HG02623 (cell line): Measurements from ENCODE around the gene ABCC8.

Experiments used
- ATAC-seq: cut with Tn5 transposase; IDR thresholded peaks from one replicate; pipeline ENCODE4 v1.9.1; 2021; ENCODE audit warnings: moderate library complexity; ENCODE audit not compliant: unreplicated experiment

Gene ABCC8

DNA sequence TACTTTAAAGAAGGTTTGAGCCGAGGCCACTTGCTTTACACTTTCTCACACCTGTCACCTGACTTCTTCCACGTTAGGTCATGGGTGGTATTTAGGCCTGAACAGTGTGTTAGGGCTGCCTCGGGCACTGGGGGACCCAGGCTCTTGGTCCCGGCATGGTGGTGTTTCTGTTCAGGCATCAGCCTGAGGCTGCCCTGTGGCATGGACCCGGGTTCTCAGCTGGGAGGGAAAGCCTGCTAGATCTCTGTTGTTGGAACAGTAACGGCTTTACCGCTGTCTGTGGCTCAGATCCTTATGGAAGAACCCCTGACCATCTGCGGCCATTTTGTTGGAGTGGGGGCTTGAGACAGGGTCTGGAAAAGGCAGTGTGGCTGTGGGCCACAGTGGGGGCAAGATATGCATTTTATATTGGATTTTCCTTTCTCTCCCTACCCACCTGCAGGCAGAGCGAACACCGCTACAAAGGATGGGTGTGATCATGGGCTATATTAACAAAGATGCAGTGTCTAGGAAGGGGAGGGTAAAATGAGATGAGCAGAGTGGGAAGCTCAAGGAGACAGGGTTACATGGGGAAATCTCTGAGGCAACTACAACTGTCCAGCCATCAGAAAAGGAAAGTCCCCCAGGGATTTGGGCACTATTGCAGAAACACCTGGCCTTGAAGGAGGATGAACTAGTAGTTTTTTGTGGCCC is 86.5 kb downstream of the ABCC8 start:
- no peak for ATAC-seq

DNA sequence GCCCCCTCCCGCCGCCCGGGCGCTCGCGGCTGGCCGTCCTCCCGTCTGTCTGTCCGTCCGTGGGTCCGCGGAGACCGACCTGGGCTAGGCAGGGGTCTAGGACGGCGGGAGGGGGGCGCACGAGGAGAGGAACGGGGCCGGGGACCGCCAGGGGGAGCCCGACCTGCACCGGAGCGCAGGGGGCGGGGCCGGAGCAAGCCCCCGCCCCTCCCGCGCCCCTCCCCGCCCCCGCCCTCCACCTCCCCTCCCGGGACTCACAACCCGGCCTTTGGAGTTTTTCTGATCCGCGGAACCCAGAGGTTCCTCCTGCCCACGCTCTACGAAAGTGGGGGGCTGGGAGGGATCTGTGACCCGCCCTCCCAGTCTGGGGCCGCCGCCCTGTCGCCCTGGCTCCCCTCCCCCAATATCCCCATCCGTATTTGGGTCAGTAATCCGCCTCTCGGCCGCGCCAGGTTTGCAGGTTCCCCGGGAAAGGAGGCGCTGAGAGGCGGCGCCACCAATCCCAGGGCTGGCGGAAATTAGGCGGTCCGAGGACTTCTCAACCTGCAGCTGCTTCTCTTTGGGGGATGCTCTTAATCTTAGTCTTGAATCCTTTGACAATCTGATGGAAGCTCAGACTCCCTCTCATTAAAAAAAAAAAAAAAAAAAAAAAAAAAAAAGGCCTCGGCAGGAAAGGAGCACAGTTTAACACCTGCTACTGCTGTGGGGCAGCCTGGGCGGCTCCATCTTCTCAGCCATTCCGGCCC is 87.3 kb downstream of the ABCC8 start:
- ATAC-seq, result peak; percentile 63

DNA sequence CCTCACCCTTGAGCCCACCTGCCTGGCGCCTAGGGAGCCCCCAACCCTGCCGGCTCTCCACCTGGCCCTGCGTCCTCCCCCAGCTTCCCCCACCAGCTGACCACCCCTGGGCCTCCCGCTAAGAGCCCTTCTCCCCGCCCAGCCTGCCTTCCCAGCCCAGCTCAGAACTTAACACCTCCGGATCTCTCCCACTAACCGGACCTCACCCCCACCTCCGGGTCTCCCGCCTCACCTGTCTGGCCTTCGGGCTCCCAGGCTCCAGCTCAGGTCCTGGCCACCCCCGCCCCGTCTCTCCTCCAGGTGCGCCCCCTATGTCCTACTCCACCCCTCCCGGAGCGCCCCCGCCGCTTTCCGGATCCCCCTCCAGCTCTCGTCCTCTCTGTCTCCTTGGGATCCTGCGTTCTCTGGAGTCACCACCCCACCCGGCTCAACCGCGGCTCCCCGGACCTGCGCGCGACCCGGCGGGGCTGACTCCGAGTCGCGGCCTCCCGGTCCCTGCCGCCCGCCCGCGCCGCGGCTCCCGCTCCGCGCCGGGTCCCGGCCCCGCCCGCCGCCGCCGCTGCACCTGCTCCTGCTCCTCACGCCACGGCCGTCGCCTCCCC is 87.9 kb downstream of the ABCC8 start, which contains the start of gene KCNJ11:
TSS of gene KCNJ11 (minus strand) at position 51 of the 602 bp plus-strand sequence. CDS start 568 bp downstream, outside the sequence.
- ATAC-seq, result peak; percentile 45

DNA sequence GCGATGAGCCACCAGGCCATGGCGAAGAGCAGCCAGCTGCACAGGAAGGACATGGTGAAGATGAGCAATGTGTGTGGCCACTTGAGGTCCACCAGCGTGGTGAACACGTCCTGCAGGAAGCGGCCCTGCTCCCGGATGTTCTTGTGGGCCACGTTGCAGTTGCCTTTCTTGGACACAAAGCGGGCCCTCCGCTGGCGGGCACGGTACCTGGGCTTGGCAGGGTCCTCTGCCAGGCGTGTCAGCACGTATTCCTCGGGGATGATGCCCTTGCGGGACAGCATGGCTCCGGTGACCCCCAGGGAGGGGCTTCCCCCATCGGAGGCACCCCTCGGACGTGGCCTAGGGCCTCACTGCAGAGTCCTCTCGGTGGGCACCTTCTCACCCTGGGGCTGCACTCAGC is 88.8 kb downstream of the ABCC8 start:
- ATAC-seq, result no peak

DNA sequence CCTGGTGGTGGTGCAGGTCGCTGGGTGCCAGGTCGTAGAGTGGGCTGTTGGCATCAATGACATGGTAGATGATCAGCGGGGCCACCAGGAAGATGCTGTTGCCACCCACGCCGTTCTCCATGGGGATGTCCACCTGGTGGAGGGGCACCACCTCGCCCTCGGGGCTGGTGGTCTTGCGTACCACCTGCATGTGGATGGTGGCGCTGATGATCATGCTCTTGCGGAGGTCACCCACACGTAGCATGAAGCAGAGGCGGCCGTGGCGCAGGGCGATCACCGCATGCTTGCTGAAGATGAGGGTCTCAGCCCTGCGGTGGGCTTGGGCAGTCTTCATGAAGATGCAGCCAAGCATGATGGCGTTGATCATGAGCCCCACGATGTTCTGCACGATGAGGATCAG is 89.4 kb downstream of the ABCC8 start:
- no peak for ATAC-seq

DNA sequence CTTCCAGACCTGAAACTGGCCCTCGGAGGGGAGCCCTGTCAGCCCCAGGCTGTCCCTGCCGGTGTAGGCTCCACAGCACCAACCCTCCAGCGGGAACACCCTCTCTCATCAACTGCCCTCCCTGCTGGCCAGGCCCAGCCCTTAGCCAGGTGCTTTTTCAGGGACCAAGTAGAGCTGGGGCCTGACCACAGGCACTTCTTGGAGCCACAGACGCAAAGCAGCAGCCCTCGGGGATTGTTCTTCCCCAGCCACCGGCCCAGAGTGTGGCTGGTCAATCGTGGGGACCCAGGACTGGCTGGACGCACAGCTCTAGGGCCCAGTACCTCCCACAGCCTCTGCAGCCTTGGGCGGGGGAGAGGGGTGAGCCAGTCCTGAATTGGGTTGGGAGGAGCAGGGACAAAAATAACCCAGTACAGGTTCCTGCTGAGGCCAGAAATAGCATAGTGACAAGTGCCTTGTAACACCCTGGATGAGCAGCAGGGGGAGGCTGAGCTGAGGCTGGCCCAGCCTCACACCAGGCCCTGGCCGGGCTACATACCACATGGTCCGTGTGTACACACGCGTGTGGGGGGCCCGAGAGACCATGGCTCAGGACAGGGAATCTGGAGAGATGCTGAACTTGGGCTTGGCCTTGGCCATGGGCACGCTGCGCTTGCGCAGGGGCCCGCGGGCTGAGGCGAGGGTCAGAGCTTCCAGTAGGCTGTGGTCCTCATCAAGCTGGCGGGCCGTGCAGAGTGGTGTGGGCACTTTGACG is 90.1 kb downstream of the ABCC8 start:
- ATAC-seq, result peak; percentile 46

DNA sequence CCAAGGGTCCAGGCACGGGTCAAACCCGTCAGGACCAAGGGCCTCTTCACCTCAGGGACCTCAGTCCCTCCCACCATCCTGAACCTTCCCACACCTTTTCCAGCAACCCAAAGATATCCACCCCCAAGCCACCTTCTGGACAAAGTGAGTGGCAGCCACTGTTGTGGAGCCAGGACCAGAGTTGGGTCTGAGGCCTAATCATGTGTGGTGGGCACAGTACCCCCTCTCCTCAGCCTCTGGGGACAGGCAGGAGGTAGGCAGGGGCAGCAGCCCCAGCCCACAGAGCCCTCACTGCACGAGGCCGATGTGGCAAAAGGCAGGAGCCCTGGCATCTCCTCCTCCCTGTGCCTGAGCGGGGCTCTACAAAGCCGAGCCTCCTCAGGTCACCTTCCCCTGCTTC is 90.7 kb downstream of the ABCC8 start:
- no peak for ATAC-seq

DNA sequence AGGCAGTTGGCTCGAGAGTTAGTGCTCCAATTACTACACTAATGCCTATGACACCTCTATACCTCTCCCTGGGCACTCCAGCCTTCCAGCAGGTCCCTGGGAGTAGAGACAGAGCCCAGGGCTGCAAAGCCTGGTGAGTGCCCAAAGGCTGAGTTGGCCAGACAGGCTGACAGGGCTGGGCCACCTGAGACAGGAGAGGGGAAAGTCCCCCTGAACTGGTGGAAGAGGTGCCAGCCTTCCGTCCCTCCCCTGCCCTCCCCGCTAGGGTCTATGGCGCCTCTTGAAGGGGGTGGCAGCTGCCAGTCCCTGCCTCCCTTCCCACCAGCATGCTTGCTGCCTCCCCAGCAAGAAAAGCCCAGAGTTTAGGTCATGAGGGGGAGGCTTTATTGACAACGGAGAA is 91.2 kb downstream of the ABCC8 start:
- ATAC-seq, result no peak

DNA sequence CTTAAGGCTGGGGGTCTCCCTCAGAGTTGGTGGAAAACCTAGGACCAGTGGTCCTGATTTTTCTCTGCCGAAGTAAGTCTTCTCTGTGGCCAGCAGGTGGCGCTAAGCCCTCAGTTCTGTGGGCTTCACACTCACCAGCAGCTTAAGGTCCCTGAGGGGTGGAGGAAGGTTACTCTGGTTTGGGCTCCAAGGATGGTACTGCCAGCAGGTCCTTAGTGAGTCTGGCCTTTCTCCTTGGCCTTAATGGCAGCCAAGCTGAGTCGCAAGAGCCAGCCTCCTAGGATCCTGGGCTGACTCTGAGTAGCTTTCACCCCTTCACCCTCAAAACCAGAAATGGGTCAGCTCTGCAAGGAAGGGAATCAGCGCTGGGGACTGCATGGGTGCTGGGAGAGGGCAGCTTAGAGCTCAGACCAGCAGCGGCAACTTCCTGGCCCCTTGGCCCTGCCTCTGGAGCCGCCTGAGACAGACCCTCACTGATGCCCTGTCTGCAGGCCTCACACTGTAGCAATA is 92.6 kb downstream of the ABCC8 start:
- ATAC-seq, result no peak

DNA sequence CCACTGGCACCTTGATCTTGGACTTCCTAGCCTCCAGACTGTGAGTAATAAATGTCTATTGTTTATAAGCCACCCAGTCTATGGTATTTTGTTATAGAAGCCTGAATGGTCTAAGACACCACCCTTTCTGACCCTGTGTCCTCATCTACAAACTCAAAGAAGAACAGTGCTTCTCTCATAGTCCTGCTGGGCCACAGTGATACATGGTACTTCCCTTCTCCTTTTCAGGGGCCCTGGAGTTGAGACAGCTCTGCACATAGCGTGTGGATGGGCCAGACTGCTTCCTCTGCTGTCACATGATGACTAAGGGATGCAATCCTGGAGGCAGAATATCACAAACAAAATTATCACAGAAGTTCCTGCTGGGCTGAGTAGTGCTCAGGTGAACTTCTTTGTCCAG is 93.2 kb downstream of the ABCC8 start:
- ATAC-seq, result no peak

DNA sequence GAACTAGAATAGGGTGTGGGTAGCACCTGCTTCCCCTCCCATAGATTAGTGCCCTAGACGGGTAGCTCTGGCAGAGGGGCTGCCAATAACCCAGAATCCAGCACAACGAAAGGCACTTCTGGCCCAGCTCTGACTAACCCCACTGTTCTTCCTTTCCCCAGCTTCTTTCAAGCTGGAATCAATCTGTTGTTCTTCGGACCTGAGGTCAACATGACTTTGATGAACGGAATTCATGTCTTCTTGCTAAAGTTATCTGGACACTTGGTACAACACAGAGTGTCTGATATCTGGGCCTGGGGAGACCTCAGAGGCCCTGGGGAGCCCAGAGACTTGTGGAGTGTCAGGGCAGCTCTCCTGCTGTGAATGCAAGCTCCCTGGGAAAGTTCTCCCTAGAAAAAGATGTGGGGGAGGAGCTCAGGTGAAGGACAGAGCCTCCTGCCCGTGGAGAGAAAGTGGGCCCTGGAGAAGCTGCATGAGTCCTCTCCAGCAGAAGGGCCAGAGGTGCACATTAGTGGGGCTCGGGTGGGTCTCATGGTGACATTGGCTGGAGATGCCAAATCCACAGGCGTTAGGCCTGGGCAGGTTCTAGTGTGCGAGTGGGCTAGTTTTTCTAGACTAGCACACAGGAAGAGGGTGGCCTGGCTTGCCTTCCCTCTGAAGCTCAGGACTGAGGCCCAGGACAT is 94.5 kb downstream of the ABCC8 start:
- ATAC-seq, result no peak

DNA sequence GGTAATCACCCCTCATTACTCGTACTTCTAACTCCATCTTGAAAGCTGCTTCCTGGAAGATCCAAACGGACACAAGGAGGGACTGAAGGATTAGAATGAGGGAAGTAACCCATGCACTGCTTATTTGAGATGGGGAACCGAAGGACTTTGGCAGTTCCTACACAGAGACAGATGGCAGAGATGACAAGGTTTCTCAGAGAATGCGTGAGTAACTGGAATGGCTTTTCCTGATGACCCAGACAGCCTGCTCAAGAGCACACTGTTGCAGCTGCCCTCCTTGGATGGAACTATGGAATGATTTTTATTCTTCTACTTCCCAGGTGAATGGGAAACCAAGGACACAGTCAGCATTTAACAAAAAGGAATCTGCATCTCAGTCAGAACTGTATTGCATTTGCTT is 95.5 kb downstream of the ABCC8 start:
- no peak for ATAC-seq

DNA sequence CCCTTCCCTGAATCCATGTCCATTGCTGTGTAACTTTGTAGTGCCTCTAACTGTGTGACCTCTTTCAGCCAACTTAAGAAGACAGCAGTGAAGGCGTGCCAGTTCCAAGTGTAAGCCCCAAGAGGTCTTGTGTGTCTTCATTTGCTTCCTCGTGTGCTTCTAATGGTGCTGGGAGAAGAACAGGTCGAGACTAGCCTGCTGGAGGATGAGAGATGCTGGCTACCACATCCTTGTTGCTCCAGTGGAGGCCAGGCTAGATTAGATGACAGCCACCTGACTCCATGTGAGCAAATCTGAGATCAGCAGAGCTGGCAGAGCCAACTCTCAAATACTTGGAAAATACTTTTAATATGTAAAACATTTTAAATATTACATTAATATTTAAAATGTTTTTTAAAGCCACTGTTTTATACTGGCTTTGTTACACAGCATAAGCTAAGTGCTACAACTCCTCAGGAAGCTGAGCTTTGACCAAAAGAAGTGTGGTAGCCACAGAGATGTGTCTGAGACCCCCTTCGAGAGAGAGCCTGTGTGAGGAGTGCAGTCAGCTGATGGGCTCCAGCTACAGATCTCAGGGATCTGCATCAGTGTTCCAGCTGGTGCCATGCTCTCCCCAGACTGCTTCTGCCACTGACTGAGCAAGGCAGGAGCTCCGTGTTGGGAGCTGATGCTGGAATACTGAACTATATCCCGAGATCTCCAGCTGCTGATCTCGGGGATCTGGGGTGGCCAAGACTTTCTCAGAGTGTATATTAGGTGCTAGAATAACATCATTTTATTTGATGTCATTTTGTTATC is 97.1 kb downstream of the ABCC8 start:
- no peak for ATAC-seq

DNA sequence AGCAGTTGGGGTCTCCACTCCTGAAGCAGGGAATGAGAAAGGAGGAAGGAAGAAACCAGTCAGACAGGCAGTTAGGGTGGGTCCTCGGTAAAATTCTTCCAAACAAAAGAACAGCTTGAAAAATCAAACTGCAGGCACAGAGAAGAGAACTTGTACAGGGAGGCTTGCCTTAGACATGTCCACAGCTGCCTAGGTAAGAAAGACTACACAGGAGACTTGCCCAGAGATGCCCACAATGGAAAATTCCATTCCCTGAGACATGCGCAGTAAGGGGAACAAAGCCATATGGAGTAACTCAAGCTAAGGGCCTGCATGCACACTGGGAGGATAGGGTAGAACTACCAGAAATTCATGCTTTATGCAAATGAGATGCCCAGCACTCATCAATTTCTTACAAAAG is 98.0 kb downstream of the ABCC8 start:
- ATAC-seq, result no peak

DNA sequence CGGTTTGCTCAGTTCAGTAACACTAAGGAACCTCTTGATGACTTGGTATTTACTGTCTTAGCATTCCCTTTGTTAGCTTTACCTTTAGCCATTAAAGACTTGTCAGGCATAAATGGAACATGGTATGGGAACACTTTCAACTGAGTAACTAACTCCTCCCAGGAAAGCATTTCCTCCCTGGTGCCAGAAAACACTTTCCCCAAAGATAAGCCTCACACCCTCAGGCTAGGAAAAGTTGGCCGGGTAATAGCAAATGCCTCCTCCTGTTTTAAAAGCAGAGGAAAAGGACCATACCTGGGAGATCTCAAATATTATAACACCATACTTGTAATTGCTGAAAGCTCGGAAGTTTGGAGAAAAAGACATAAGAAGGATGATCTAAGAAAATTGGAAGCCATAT is 100.2 kb downstream of the ABCC8 start:
- ATAC-seq, result no peak

DNA sequence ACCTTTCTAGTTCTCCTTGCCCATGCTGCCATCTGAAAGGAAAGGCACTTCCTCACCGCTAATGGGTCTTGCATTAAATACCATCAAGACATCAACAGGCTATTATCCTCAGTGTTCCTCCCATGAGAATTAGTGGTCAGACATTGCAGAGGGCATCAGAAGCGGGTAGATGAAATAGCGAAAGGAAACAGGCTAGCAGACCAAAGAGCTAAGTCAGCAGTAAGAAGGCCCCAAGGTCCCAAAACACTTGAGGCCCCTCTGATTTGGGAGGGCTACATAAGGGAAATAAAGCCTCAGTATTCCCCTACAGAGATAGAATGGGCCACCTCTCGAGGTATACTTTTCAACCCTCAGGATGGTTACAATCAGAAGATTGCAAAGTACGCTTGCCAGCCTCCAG is 101.1 kb downstream of the ABCC8 start:
- ATAC-seq, result no peak

DNA sequence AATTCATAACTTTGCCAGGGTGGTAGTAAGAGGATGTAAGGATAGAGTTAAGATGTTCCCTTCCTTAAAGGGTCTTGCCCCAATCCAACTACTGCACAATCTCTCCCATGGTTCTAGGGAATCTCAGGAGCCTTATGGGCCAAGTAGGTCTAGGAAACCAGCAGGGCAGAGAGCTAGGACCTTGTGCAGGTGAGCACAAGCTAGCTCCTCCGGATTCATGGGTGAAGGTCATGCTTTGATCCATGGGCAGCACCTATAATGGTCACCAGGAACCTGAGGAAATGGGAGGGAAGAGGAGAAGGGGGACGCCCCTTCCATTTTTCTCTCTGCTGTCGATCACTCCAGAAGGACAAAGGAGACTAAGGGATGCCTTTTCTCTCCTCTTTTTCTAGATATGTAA is 105.0 kb downstream of the ABCC8 start:
- ATAC-seq, result no peak

DNA sequence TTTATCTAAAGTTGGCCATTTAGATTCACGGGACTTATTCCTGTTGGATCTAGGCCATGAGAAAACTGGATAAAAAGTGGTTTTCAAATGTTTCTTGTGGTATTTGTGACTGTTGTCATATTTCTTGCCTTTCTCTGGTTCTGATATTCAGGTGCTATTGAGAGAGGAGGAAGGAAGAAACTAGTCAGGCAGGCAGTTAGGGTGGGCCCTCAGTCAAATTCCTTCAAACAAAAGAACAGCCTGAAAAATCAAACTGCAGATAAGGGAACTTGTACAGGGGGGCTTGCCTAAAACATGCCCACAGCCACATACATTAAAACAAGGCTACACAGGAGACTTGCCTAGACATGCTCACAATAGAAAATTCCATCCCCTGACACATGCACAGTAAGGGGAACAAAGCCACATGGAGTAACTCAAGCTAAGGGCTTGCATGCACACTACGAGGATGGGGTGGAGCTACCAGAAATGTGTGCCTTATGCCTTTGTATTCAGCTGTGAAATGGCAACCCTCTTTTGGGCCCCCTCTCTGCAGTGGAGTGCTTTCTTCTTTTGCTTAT is 106.9 kb downstream of the ABCC8 start:
- ATAC-seq, result no peak

DNA sequence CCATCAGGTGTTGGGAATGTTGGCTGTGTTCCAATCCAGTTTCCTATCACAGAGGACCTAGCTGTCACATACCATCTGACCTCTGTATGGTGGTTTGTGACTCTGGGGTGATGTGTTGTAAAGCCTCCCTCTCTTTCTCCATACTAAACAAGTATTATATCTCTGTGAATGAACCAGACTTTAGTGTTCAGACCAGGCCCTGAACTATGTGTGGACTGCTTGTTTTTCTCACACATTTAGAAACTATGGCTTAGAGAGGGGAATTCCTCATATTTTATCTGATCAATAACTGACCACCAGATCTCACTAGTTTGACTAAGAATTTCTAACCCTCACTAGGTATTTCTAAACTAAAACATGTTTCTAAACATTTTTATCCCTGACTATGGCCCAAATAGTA is 107.6 kb downstream of the ABCC8 start:
- ATAC-seq, result no peak

DNA sequence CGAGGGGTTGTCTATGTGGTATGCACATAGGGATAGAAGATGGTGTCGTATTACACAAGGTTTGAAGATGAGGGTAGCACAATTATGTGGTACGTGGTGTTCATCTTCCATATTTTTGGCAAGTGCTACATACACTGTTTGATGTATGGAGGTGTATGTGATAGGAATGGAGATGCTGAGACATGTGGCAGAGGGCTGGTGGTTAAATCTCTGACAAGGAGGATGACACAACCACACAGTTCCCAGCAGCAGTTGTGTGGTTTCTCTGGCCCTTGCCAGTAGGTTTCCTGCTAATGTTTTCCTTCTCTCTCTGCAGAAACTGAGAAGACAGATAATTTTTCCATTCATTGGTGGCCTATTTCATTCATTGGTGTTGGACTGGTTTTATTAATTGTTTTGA is 108.1 kb downstream of the ABCC8 start:
- no peak for ATAC-seq
